HG03103 (cell line): ENCODE data around the gene GRID2IP.
"Not testable (repeated sequence)": the region's sequence is repeated elsewhere in the genome, so short reads cannot be mapped to it uniquely, and the experiment has no call there.

ENCODE experiments used
- ATAC-seq: cut with Tn5 transposase; IDR thresholded peaks from one replicate; pipeline ENCODE4 v1.9.1; 2021; ENCODE audit warnings: low read depth; ENCODE audit not compliant: unreplicated experiment

The GRID2IP gene

GRCh38 chr7:6551016-6551511 lies at the start of gene GRID2IP:
GRID2IP (minus strand) TSS chr7:6551461; CDS start chr7:6551436, 25 bp downstream.
- no peak for ATAC-seq

GRCh38 chr7:6600093-6600492 lies 48.8 kb upstream of the GRID2IP start:
- no peak for ATAC-seq

GRCh38 chr7:6590645-6591110 lies 39.4 kb upstream of the GRID2IP start:
- no peak for ATAC-seq

- ATAC-seq = peak; percentile 87
Measured at GRCh38 chr7:6589829-6590644, 38.8 kb upstream of the GRID2IP start, which contains the start of gene INTS15. INTS15 (plus strand) TSS chr7:6590021; CDS start chr7:6590284, 263 bp downstream.

- no peak for ATAC-seq
Measured at GRCh38 chr7:6589151-6589828, 38.0 kb upstream of the GRID2IP start.

- ATAC-seq = no peak
Measured at GRCh38 chr7:6588566-6588965, 37.3 kb upstream of the GRID2IP start.

GRCh38 chr7:6585746-6586432 lies 34.6 kb upstream of the GRID2IP start:
- ATAC-seq = not testable (repeated sequence)

GRCh38 chr7:6579446-6579845 lies 28.2 kb upstream of the GRID2IP start:
- no peak for ATAC-seq

GRCh38 chr7:6578114-6579084 lies 27.1 kb upstream of the GRID2IP start:
- no peak for ATAC-seq

- peak; percentile 95 for ATAC-seq
Measured at GRCh38 chr7:6577369-6578113, 26.3 kb upstream of the GRID2IP start, which contains the start of gene ZDHHC4. ZDHHC4 (plus strand) TSS chr7:6577454; CDS start chr7:6580562, 3,108 bp downstream.

GRCh38 chr7:6576867-6577368 lies 25.7 kb upstream of the GRID2IP start:
- ATAC-seq = not testable (repeated sequence)

GRCh38 chr7:6576024-6576866 lies 25.0 kb upstream of the GRID2IP start:
- no peak for ATAC-seq

GRCh38 chr7:6575281-6576023 lies 24.2 kb upstream of the GRID2IP start:
- ATAC-seq = no peak

GRCh38 chr7:6571160-6571779 lies 20.0 kb upstream of the GRID2IP start:
- no peak for ATAC-seq

GRCh38 chr7:6567886-6568285 lies 16.6 kb upstream of the GRID2IP start:
- no peak for ATAC-seq

GRCh38 chr7:6565655-6566054 lies 14.4 kb upstream of the GRID2IP start:
- ATAC-seq = no peak
